Measurements from ENCODE around the gene COMT.

DNA sequence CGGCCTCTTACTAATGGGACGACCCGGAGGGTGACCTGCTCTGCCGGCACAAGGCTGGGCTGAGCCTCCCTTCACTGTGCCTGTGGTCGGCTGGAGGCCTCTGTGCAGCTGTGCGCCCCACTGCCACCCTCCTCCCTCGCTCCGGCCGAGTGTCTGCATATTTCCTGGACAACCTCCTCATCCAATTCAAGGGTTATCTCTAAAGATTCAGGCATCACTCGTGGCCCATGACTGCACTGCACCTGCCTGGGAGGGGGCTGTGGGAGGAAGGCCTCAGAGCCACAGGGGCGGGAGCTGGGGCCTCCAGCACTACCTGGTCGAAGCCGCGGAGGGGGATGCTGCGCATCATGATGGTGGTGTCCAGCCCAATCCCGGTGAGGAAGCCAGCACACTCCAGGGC, 43.8 kb upstream of the COMT start:
- TF ChIP-seq NFE2L1 (CRISPR knock-in tag; IDR thresholded peaks at IDR 0.05) (no peak), JUN (CRISPR knock-in tag; IDR thresholded peaks at IDR 0.05) (no peak), CREB1 (CRISPR knock-in tag; IDR thresholded peaks at IDR 0.05) (no peak), FOXK1 (CRISPR knock-in tag; IDR thresholded peaks at IDR 0.05) (no peak), ATF2 (CRISPR knock-in tag; IDR thresholded peaks at IDR 0.05; ENCODE audit: borderline replicate concordance, low read depth) (no peak), RELA (CRISPR knock-in tag; IDR thresholded peaks at IDR 0.05; ENCODE audit: borderline replicate concordance) (no peak), GTF2I (CRISPR knock-in tag; conservative IDR thresholded peaks at IDR 0.05) (no peak), CREM (CRISPR knock-in tag; IDR thresholded peaks at IDR 0.05) (no peak)
- TF ChIP-seq, protein P1, sequence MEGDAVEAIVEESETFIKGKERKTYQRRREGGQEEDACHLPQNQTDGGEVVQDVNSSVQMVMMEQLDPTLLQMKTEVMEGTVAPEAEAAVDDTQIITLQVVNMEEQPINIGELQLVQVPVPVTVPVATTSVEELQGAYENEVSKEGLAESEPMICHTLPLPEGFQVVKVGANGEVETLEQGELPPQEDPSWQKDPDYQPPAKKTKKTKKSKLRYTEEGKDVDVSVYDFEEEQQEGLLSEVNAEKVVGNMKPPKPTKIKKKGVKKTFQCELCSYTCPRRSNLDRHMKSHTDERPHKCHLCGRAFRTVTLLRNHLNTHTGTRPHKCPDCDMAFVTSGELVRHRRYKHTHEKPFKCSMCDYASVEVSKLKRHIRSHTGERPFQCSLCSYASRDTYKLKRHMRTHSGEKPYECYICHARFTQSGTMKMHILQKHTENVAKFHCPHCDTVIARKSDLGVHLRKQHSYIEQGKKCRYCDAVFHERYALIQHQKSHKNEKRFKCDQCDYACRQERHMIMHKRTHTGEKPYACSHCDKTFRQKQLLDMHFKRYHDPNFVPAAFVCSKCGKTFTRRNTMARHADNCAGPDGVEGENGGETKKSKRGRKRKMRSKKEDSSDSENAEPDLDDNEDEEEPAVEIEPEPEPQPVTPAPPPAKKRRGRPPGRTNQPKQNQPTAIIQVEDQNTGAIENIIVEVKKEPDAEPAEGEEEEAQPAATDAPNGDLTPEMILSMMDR (IDR thresholded peaks at IDR 0.05) = no peak
- TF ChIP-seq, protein P2, sequence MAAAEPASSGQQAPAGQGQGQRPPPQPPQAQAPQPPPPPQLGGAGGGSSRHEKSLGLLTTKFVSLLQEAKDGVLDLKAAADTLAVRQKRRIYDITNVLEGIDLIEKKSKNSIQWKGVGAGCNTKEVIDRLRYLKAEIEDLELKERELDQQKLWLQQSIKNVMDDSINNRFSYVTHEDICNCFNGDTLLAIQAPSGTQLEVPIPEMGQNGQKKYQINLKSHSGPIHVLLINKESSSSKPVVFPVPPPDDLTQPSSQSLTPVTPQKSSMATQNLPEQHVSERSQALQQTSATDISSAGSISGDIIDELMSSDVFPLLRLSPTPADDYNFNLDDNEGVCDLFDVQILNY (CRISPR knock-in tag; IDR thresholded peaks at IDR 0.05) = no peak
- TF ChIP-seq, protein P3, sequence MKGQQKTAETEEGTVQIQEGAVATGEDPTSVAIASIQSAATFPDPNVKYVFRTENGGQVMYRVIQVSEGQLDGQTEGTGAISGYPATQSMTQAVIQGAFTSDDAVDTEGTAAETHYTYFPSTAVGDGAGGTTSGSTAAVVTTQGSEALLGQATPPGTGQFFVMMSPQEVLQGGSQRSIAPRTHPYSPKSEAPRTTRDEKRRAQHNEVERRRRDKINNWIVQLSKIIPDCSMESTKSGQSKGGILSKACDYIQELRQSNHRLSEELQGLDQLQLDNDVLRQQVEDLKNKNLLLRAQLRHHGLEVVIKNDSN (CRISPR knock-in tag; IDR thresholded peaks at IDR 0.05) = no peak
- TF ChIP-seq, protein P4, sequence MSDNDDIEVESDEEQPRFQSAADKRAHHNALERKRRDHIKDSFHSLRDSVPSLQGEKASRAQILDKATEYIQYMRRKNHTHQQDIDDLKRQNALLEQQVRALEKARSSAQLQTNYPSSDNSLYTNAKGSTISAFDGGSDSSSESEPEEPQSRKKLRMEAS (CRISPR knock-in tag; IDR thresholded peaks at IDR 0.05) = no peak

Data from WTC11 (cell line).